PFSK-1 (cell line): ENCODE data around the gene EHD1.

Source experiments
- FOXP2 ChIP-seq: optimal IDR thresholded peaks from 2 replicates; pipeline ENCODE3; 2011; ENCODE audit warnings: borderline replicate concordance, control low read depth, inconsistent platforms; ENCODE audit not compliant: insufficient read depth; ENCODE audit errors: extremely low read length, extremely low read depth
- POLR2AphosphoS5 ChIP-seq: IDR thresholded peaks from 2 replicates; pipeline ENCODE4 v1.6.1; 2012; ENCODE audit warnings: low read depth, mild to moderate bottlenecking, control low read depth, low read length, moderate library complexity
- REST ChIP-seq, 2 experiments: IDR thresholded peaks; 2 replicates each; pipeline versions ENCODE4 v1.6.1 to v1.8.0; 2011 to 2012; ENCODE audit warnings: low read depth in 2 of 2, low read length in 2 of 2, control low read depth in 1 of 2, inconsistent platforms in 1 of 2, mild to moderate bottlenecking in 1 of 2, moderate library complexity in 1 of 2; ENCODE audit not compliant: insufficient read depth in 1 of 2
- SIN3A ChIP-seq: IDR thresholded peaks from 2 replicates; pipeline ENCODE4 v1.6.1; 2012; ENCODE audit warnings: mild to moderate bottlenecking, low read length, moderate library complexity, borderline replicate concordance; ENCODE audit not compliant: insufficient read depth
- TAF1 ChIP-seq: IDR thresholded peaks from 2 replicates; pipeline ENCODE4 v1.6.1; 2012; ENCODE audit warnings: low read length, control low read depth, borderline replicate concordance; ENCODE audit not compliant: insufficient read depth

EHD1 gene

DNA sequence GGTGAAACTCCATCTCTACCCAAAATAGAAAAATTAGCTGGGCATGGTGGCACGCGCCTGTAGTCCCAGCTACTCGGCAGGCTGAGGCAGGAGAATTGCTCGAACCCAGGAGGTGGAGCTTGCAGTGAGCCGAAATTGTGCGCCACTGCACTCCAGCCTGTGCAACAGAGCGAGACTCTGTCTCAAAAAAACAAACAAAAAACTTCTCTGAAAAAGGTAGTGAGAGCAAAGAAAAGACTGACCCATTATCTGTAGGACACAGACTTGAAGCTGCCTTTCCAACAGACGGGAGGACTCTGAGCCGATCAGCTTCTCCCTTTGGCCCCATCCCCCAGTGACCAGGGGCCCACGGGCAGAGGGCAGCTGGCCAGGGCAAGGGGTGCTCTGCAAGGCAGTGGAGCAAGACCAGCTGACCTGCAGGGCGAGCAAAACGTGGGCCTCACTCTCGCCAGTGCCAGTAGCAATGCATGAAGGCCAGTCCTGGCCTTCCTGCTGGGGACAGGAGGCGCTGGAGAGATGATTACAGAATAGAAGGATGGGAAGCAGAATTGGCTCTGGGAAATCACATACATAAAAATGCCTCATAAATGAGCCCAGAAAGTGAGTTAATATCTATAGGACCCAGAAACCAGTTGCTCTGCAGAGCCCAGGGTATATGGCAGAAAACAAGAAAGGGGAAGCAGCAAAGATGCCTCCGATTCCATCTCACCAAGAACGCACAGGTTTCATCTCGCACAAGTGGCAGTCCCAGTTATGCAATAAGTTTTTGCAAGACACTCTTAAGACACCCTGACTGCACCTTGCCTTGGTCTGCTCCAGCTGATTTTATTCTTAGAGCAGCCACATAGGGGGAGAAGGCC, 2.8 kb downstream of the EHD1 start:
- TF ChIP-seq SIN3A, result no peak
- TF ChIP-seq POLR2AphosphoS5, result no peak
- TF ChIP-seq TAF1, result no peak
- TF ChIP-seq FOXP2, result no peak
- TF ChIP-seq REST (IDR thresholded peaks at IDR 0.05; ENCODE audit: insufficient read depth in 1 of 2, low read depth in 2 of 2, low read length in 2 of 2), result no peak

DNA sequence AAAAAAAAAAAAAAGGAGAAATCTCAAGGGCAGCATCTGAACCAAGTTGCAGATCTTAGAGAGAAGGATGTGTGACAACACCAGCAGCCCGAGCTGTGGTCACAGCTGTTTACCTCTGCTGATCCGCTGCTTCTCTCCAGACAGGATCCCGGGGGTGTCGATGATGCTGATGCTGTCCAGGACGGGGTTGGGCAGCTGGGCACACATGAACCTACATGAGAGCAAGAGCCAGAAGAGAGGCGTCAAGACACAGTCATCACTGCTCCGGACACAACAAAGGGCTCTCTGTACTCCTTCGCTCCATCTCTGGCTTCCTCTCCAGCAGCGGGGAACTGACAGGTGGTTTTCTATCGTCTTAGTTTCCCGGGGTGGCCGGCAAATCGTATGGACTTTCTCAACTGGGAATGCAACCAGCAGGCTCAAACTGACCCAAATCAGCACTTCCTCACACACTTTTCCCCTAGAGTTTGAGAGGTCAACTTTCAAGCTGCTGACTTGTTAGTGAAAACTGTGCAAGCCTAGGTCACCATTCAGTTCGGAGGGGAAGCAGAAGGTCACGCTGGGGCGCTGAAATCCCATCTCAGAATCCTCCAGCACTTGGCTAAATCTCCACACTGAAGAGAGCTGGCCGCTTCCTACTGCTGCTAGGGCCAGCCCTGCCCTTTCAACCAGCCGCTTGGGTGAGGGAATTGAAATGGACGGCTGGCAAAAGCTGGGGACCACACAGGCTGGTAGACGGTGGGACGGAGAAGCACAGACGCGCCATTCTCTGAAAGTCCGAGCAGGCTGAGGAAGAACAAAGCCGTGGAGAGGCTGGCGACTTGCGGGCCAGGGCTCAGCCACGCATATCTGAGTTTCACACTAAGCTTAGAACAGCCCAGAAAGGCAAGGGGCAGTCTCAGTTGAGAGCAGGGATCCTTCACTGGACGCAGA, 3.8 kb downstream of the EHD1 start:
- no peak for TF ChIP-seq SIN3A
- TF ChIP-seq FOXP2, result no peak
- TF ChIP-seq TAF1, result no peak
- no peak for TF ChIP-seq REST (IDR thresholded peaks at IDR 0.05; ENCODE audit: insufficient read depth in 1 of 2, low read depth in 2 of 2, low read length in 2 of 2)
- no peak for TF ChIP-seq POLR2AphosphoS5

DNA sequence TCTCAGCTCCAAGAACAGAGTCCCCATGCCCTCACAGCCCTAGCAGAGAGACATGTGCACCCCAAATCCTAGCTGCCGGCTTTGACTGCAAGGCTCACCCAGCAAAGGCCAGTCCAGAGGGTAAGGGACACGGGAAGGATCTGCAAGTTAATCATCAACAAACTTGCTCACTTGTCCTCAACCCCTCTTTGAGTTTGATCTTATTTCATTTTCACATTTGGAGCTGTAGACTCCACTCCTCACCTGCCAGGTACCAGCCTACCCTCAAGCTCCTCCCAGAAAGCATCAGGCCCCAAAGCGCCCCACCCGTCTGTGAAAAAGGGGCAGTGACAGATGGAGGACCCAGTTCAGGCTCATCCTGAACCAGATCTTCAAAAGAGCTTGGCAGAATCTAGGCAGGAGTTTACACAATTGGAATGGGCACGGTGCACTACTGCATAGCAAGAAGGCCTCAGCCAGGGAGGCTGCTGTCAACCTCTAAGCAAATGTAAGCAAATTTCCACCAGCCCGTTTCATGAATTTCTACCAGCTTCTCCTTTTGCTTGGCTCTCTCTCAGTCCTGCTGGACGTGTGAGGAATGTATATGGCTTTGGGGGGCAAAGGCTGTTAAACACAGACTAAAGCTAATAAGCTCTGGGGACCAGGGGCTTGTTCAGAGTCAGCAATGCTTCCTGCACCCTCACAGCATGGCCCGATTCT, 5.5 kb downstream of the EHD1 start:
- TF ChIP-seq REST (IDR thresholded peaks at IDR 0.05; ENCODE audit: insufficient read depth in 1 of 2, low read depth in 2 of 2, low read length in 2 of 2), result no peak
- no peak for TF ChIP-seq POLR2AphosphoS5
- no peak for TF ChIP-seq FOXP2

GRCh38 chr11:64871492-64871891, 6.9 kb downstream of the EHD1 start:
- TF ChIP-seq TAF1 (no peak), REST (IDR thresholded peaks at IDR 0.05; ENCODE audit: insufficient read depth in 1 of 2, low read depth in 2 of 2, low read length in 2 of 2) (no peak), SIN3A (no peak), FOXP2 (no peak)
